Activated CD8-positive, alpha-beta T cell treated with anti-CD3 and anti-CD28 coated beads, Interleukin-2, amount 10 ng/mL, durations not matched to agents 7 days and 5 days (primary cell): Measurements from ENCODE around the gene OR4D9. TPM values are rescaled to one million over a fixed set of nuclear protein-coding genes. Genes with fewer than 3 reads are reported as not detected.
"Not testable (repeated sequence)": the region's sequence is repeated elsewhere in the genome, so short reads cannot be mapped to it uniquely, and the experiment has no call there.

Experiments
- ATAC-seq: fragments of 150-1000 bp; cut with Tn5 transposase; one replicate; pipeline ENCODE4 v1.10.0; 2021; ENCODE audit warnings: moderate library complexity
- CTCF ChIA-PET: fragments of 350-600 bp; sonication (Branson Sonifier 250); formaldehyde crosslinking; loops from one replicate; lab custom pipeline; 2021; ENCODE audit warnings: antibody characterized with exemption; lab: Charles Lee
- POLR2A ChIA-PET: fragments of 350-600 bp; sonication (Branson Sonifier 250); formaldehyde crosslinking; loops from one replicate; lab custom pipeline; 2021; ENCODE audit warnings: antibody characterized with exemption; lab: Charles Lee
- DNase-seq: peaks from one replicate; pipeline ENCODE4 v3.0.0-alpha.2; 2020
- H3K27ac Mint-ChIP-seq: one replicate; pipeline ENCODE4 v1.8.0; 2021; ENCODE audit warnings: mild to moderate bottlenecking, mixed read lengths
- H3K27me3 Mint-ChIP-seq: one replicate; pipeline ENCODE4 v1.8.0; 2021; ENCODE audit warnings: low read depth, mixed read lengths
- H3K36me3 Mint-ChIP-seq: one replicate; pipeline ENCODE4 v1.8.0; 2021; ENCODE audit warnings: low read depth, mixed read lengths
- H3K4me1 Mint-ChIP-seq: one replicate; pipeline ENCODE4 v1.8.0; 2021; ENCODE audit warnings: low read depth, mixed read lengths
- H3K4me3 Mint-ChIP-seq: one replicate; pipeline ENCODE4 v1.8.0; 2021; ENCODE audit warnings: mild to moderate bottlenecking, mixed read lengths
- H3K9me3 Mint-ChIP-seq: one replicate; pipeline ENCODE4 v1.8.0; 2022; ENCODE audit warnings: mixed read lengths; ENCODE audit not compliant: insufficient read depth
- total RNA-seq, 2 experiments: library from RNA; stranded (reverse); gene quantifications; one replicate each; pipeline ENCODE4 v1.2.3, GENCODE V29; 2021

Gene OR4D9
- total RNA-seq, 2 experiments from 2014 or later = not detected

- ChIA-PET POLR2A (no interaction called here), CTCF (interaction anchor here (1.4 kb wide), 1 partner anchor 9 kb away, joined by 5 read pairs; no protein-coding TSS in a partner anchor)
- H3K9me3 Mint-ChIP-seq = no peaks in the 10 kb centered on the region
- ATAC-seq (no peak), DNase-seq (no peak)
- H3K27me3 Mint-ChIP-seq = peaks cover 16% of the 10 kb centered on the region
- H3K4me1 Mint-ChIP-seq = peaks cover 5% of the 10 kb centered on the region
- no peaks in the 10 kb centered on the region for H3K36me3 Mint-ChIP-seq
- H3K27ac Mint-ChIP-seq = no peak overlapping the region
- H3K4me3 Mint-ChIP-seq = no peak overlapping the region
Measured at GRCh38 chr11:59528711-59529110, 17.4 kb downstream of the OR4D9 start.

- CTCF ChIA-PET = no interaction called here
- no peak overlapping the region for H3K27ac Mint-ChIP-seq
- H3K27me3 Mint-ChIP-seq = peaks cover 14% of the 10 kb centered on the region
- no peaks in the 10 kb centered on the region for H3K36me3 Mint-ChIP-seq
- H3K9me3 Mint-ChIP-seq = no peaks in the 10 kb centered on the region
- ATAC-seq (no peak), DNase-seq (no peak)
- POLR2A ChIA-PET = no interaction called here
- H3K4me3 Mint-ChIP-seq = no peak overlapping the region
- H3K4me1 Mint-ChIP-seq = peaks cover 13% of the 10 kb centered on the region
Measured at GRCh38 chr11:59532620-59533019, 21.3 kb downstream of the OR4D9 start.

GRCh38 chr11:59534676-59535075 is 23.3 kb downstream of the OR4D9 start:
- H3K9me3 Mint-ChIP-seq = no peaks in the 10 kb centered on the region
- DNase-seq (no peak), ATAC-seq (no peak)
- ChIA-PET POLR2A (no interaction called here), CTCF (interaction anchor here (1.1 kb wide), 1 partner anchor 371 kb away, joined by 3 read pairs; no protein-coding TSS in a partner anchor)
- peaks cover 9% of the 10 kb centered on the region for H3K27me3 Mint-ChIP-seq
- H3K27ac Mint-ChIP-seq = no peak overlapping the region
- no peaks in the 10 kb centered on the region for H3K36me3 Mint-ChIP-seq
- H3K4me1 Mint-ChIP-seq = peaks cover 18% of the 10 kb centered on the region
- H3K4me3 Mint-ChIP-seq = no peak overlapping the region

GRCh38 chr11:59542142-59542810 is 30.9 kb downstream of the OR4D9 start:
- Mint-ChIP-seq H3K27ac (no peak overlapping the region), H3K9me3 (no peaks in the 10 kb centered on the region), H3K4me3 (no peak overlapping the region), H3K36me3 (no peaks in the 10 kb centered on the region), H3K27me3 (peaks cover 5% of the 10 kb centered on the region), H3K4me1 (peaks cover 8% of the 10 kb centered on the region)
- ATAC-seq = no peak
- ChIA-PET POLR2A (no interaction called here), CTCF (interaction anchor here (0.6 kb wide), 1 partner anchor 146 kb away, joined by 4 read pairs; no protein-coding TSS in a partner anchor)
- no peak for DNase-seq

- H3K4me3 Mint-ChIP-seq, POLR2A ChIA-PET, ATAC-seq, H3K27ac Mint-ChIP-seq, H3K4me1 Mint-ChIP-seq, H3K9me3 Mint-ChIP-seq, CTCF ChIA-PET, DNase-seq, H3K36me3 Mint-ChIP-seq, H3K27me3 Mint-ChIP-seq: not testable (repeated sequence)
Measured at GRCh38 chr11:59543713-59544112, 32.4 kb downstream of the OR4D9 start.

- ATAC-seq (no peak), DNase-seq (no peak)
- H3K4me1 Mint-ChIP-seq = peaks cover 14% of the 10 kb centered on the region
- peaks cover 5% of the 10 kb centered on the region for H3K27me3 Mint-ChIP-seq
- ChIA-PET POLR2A (no interaction called here), CTCF (no interaction called here)
- H3K27ac Mint-ChIP-seq = no peak overlapping the region
- no peaks in the 10 kb centered on the region for H3K36me3 Mint-ChIP-seq
- H3K4me3 Mint-ChIP-seq = no peak overlapping the region
- no peaks in the 10 kb centered on the region for H3K9me3 Mint-ChIP-seq
Measured at GRCh38 chr11:59544869-59545178, 33.5 kb downstream of the OR4D9 start.

- Mint-ChIP-seq H3K27me3 (peaks cover 5% of the 10 kb centered on the region), H3K9me3 (no peaks in the 10 kb centered on the region), H3K4me1 (peaks cover 17% of the 10 kb centered on the region), H3K36me3 (no peaks in the 10 kb centered on the region), H3K27ac (no peak overlapping the region), H3K4me3 (no peak overlapping the region)
- no peak for DNase-seq
- ATAC-seq = no peak
- ChIA-PET POLR2A (no interaction called here), CTCF (no interaction called here)
Measured at GRCh38 chr11:59545179-59546020, 34.1 kb downstream of the OR4D9 start.

GRCh38 chr11:59547605-59548308 is 36.4 kb downstream of the OR4D9 start:
- H3K4me1 Mint-ChIP-seq = peaks cover 33% of the 10 kb centered on the region
- CTCF ChIA-PET = interaction anchor here (2.4 kb wide), 1 partner anchor 9 kb away, joined by 19 read pairs; no protein-coding TSS in a partner anchor
- H3K27ac Mint-ChIP-seq, H3K4me3 Mint-ChIP-seq, DNase-seq, H3K9me3 Mint-ChIP-seq, H3K36me3 Mint-ChIP-seq, ATAC-seq, POLR2A ChIA-PET, H3K27me3 Mint-ChIP-seq: not testable (repeated sequence)

GRCh38 chr11:59548309-59548656 is 36.9 kb downstream of the OR4D9 start:
- ChIA-PET POLR2A (no interaction called here), CTCF (interaction anchor here (0.8 to 2.4 kb wide), 2 partner anchors 9 to 10 kb away, joined by 3 to 19 read pairs; no protein-coding TSS in a partner anchor)
- H3K36me3 Mint-ChIP-seq = peaks cover 4% of the 10 kb centered on the region
- DNase-seq (no peak), ATAC-seq (no peak)
- H3K9me3 Mint-ChIP-seq = no peaks in the 10 kb centered on the region
- H3K27me3 Mint-ChIP-seq = peaks cover 9% of the 10 kb centered on the region
- peaks cover 35% of the 10 kb centered on the region for H3K4me1 Mint-ChIP-seq
- H3K27ac Mint-ChIP-seq = no peak overlapping the region
- H3K4me3 Mint-ChIP-seq = no peak overlapping the region

- Mint-ChIP-seq H3K4me1 (peaks cover 37% of the 10 kb centered on the region), H3K9me3 (no peaks in the 10 kb centered on the region), H3K27ac (peak overlapping the region; percentile 92), H3K4me3 (peak overlapping the region; percentile 80), H3K27me3 (peaks cover 10% of the 10 kb centered on the region), H3K36me3 (peaks cover 4% of the 10 kb centered on the region)
- ChIA-PET POLR2A (interaction anchor here (0.6 to 1.6 kb wide), 9 partner anchors 9 to 406 kb away, joined by 3 to 5 read pairs (median 3); partner anchors contain the start of gene PATL1), CTCF (interaction anchor here (0.8 to 2.8 kb wide), 6 partner anchors 11 to 406 kb away, joined by 3 to 19 read pairs (median 4); partner anchors contain the start of genes OR4D9 and PATL1)
- ATAC-seq (peak; percentile 95), DNase-seq (peak; percentile 92)
Measured at GRCh38 chr11:59550368-59550841, 39.1 kb downstream of the OR4D9 start.

- ATAC-seq (peak; percentile 54), DNase-seq (peak; percentile 86)
- CTCF ChIA-PET = interaction anchor here (0.8 to 2.8 kb wide), 2 partner anchors 10 to 118 kb away, joined by 3 to 15 read pairs; partner anchors contain the start of gene PATL1
- H3K4me1 Mint-ChIP-seq = peaks cover 43% of the 10 kb centered on the region
- POLR2A ChIA-PET = interaction anchor here (0.6 to 1.2 kb wide), 5 partner anchors 15 to 259 kb away, joined by 3 to 5 read pairs (median 3); no protein-coding TSS in a partner anchor
- no peaks in the 10 kb centered on the region for H3K9me3 Mint-ChIP-seq
- H3K27ac Mint-ChIP-seq = peak overlapping the region; percentile 92
- peaks cover 13% of the 10 kb centered on the region for H3K27me3 Mint-ChIP-seq
- peak overlapping the region; percentile 80 for H3K4me3 Mint-ChIP-seq
- H3K36me3 Mint-ChIP-seq = peaks cover 4% of the 10 kb centered on the region
Measured at GRCh38 chr11:59550842-59551658, 39.7 kb downstream of the OR4D9 start.
